Uterus (tissue), 4 donors: ENCODE data around the gene AAGAB. TPM values are rescaled to one million over a fixed set of nuclear protein-coding genes. Genes with fewer than 3 reads are reported as not detected.

Source experiments
- DNase-seq, 2 donors: peaks; one replicate each; pipeline ENCODE4 v3.0.0-alpha.2; 2019 to 2020
- H3K27ac ChIP-seq, 2 donors: fragments of 200-600 bp; sonication (generic); 1 replicate in 1 of 2; 2 replicates in 1 of 2; pipeline ENCODE4 v1.5.1; 2016 to 2018
- H3K27me3 ChIP-seq, 2 donors: fragments of 200-600 bp; sonication (generic); one replicate each; pipeline ENCODE4 v1.5.1; 2018 to 2019; ENCODE audit warnings: control low read depth in 1 of 2
- H3K36me3 ChIP-seq, 2 donors: fragments of 200-600 bp; sonication (generic); one replicate each; pipeline ENCODE4 v1.5.1; 2019; ENCODE audit warnings: control low read depth in 1 of 2
- H3K4me1 ChIP-seq, 2 donors: fragments of 200-600 bp; sonication (generic); one replicate each; pipeline ENCODE4 v1.5.1; 2018 to 2019; ENCODE audit warnings: control low read depth in 1 of 2
- H3K4me3 ChIP-seq, 2 donors: fragments of 200-600 bp; sonication (generic); 1 replicate in 1 of 2; 2 replicates in 1 of 2; pipeline ENCODE4 v1.5.1; 2018 to 2019; ENCODE audit warnings: mild to moderate bottlenecking in 1 of 2
- H3K9me3 ChIP-seq, 2 donors: fragments of 200-600 bp; sonication (generic); one replicate each; pipeline ENCODE4 v1.5.1; 2019; ENCODE audit warnings: control low read depth in 1 of 2
- CTCF ChIP-seq, 4 experiments: fragments of 200-600 bp in 2 of 4; fragments of 450-650 bp in 2 of 4; sonication (generic) in 2 of 4; IDR thresholded peaks; one replicate each; pipeline ENCODE4 v1.5.1; 2016 to 2019; ENCODE audit warnings: antibody characterized with exemption in 4 of 4, mild to moderate bottlenecking in 2 of 4, moderate library complexity in 1 of 4
- POLR2A ChIP-seq, 2 donors: fragments of 450-650 bp; IDR thresholded peaks; one replicate each; pipeline ENCODE4 v1.6.1; 2016; ENCODE audit warnings: antibody characterized with exemption in 2 of 2, mild to moderate bottlenecking in 1 of 2, moderate library complexity in 1 of 2
- intact Hi-C: fragments of 100-400 bp; cut with DNase I; formaldehyde crosslinking; loops from one replicate; pipeline ENCODE4 v1.15.1; 2023; ENCODE audit warnings: low total_unique reads
- total RNA-seq, 4 donors: library from RNA; depleted of rRNA in 3 of 4; stranded (reverse); fragments of >200 nt in 3 of 4; gene quantifications; one replicate each; pipeline versions ENCODE4 v1.1.0 to v1.2.4, GENCODE V29; 2014 to 2023
- donor health status: DM: yes; HTN: yes; CAD: no.

The AAGAB gene
- total RNA-seq, 4 donors from 2014 or later = 25.5 to 44.8 (median 39.4) TPM

- H3K9me3 ChIP-seq = no peaks in the 10 kb centered on the region
- TF ChIP-seq CTCF (IDR thresholded peaks at IDR 0.05) = no peak
- TF ChIP-seq POLR2A (IDR thresholded peaks at IDR 0.05) = no peak
- no peak overlapping the region for H3K4me3 ChIP-seq
- no peak overlapping the region for H3K27ac ChIP-seq
- intact Hi-C loops = no loop called here
- no peak for DNase-seq
- H3K4me1 ChIP-seq = peaks cover 0 to 5% of the 10 kb centered on the region in 2 donors
- no peaks in the 10 kb centered on the region for H3K27me3 ChIP-seq
- no peaks in the 10 kb centered on the region for H3K36me3 ChIP-seq
These were observed 88.0 kb downstream of the AAGAB start for GRCh38 chr15:67166280-67167009.

GRCh38 chr15:67165254-67166253, 88.9 kb downstream of the AAGAB start:
- no peaks in the 10 kb centered on the region for H3K9me3 ChIP-seq
- H3K36me3 ChIP-seq = no peaks in the 10 kb centered on the region
- H3K4me1 ChIP-seq = peaks cover 0 to 5% of the 10 kb centered on the region in 2 donors
- H3K4me3 ChIP-seq = no peak overlapping the region
- TF ChIP-seq POLR2A (IDR thresholded peaks at IDR 0.05) = no peak
- TF ChIP-seq CTCF (IDR thresholded peaks at IDR 0.05) = no peak
- H3K27ac ChIP-seq = no peak overlapping the region
- no peaks in the 10 kb centered on the region for H3K27me3 ChIP-seq
- DNase-seq = no peak
- intact Hi-C loops = no loop called here

- H3K27ac ChIP-seq = peak overlapping the region in 1 of 2 donors; percentile 15
- no peaks in the 10 kb centered on the region for H3K27me3 ChIP-seq
- no peaks in the 10 kb centered on the region for H3K9me3 ChIP-seq
- peaks cover 0 to 5% of the 10 kb centered on the region in 2 donors for H3K4me1 ChIP-seq
- TF ChIP-seq POLR2A (IDR thresholded peaks at IDR 0.05) = no peak
- TF ChIP-seq CTCF (IDR thresholded peaks at IDR 0.05) = no peak
- no peak overlapping the region for H3K4me3 ChIP-seq
- no peaks in the 10 kb centered on the region for H3K36me3 ChIP-seq
- DNase-seq = peak in 1 of 2 donors; percentile 17
- intact Hi-C loops = no loop called here
These were observed 89.6 kb downstream of the AAGAB start for GRCh38 chr15:67164811-67165253.

- peak in 1 of 2 donors; percentile 16 for DNase-seq
- H3K36me3 ChIP-seq = no peaks in the 10 kb centered on the region
- peak overlapping the region in 1 of 2 donors; percentile 15 for H3K27ac ChIP-seq
- TF ChIP-seq CTCF (IDR thresholded peaks at IDR 0.05) = no peak
- no peak for TF ChIP-seq POLR2A (IDR thresholded peaks at IDR 0.05)
- H3K27me3 ChIP-seq = no peaks in the 10 kb centered on the region
- no peak overlapping the region for H3K4me3 ChIP-seq
- H3K4me1 ChIP-seq = peaks cover 0 to 5% of the 10 kb centered on the region in 2 donors
- no peaks in the 10 kb centered on the region for H3K9me3 ChIP-seq
- intact Hi-C loops = no loop called here
These were observed 90.1 kb downstream of the AAGAB start for GRCh38 chr15:67164401-67164791.
